Prostate gland (tissue), 2 donors: Measurements from ENCODE around the gene PNMA8A.

ENCODE experiments used
- CTCF ChIP-seq, 4 experiments: fragments of 200-600 bp in 2 of 4; fragments of 450-650 bp in 2 of 4; sonication (generic) in 2 of 4; IDR thresholded peaks; 1 replicate in 3 of 4; 2 replicates in 1 of 4; pipeline ENCODE4 v1.5.1; 2016 to 2019; ENCODE audit warnings: antibody characterized with exemption in 4 of 4, mild to moderate bottlenecking in 2 of 4, moderate library complexity in 2 of 4
- POLR2AphosphoS5 ChIP-seq: sonication (generic); formaldehyde crosslinking; IDR thresholded peaks from one replicate; pipeline ENCODE4 v1.6.1; 2017; ENCODE audit warnings: antibody characterized with exemption

- TF ChIP-seq POLR2AphosphoS5 (no peak), CTCF (IDR thresholded peaks at IDR 0.05) (no peak)
Measured at GRCh38 chr19:46448601-46449000, 22.8 kb downstream of the PNMA8A start.
